Measurements from ENCODE around the gene HIC2. TPM values are rescaled to one million over a fixed set of nuclear protein-coding genes. Genes with fewer than 3 reads are reported as not detected.
"Not testable (repeated sequence)": the region's sequence is repeated elsewhere in the genome, so short reads cannot be mapped to it uniquely, and the experiment has no call there.

HIC2 gene
- total RNA-seq, 1 donor from 2014 or later, result 43.9 TPM

- not testable (repeated sequence) for DNase-seq (ENCODE audit: low spot score, unreplicated experiment); H3K27me3 Mint-ChIP-seq; H3K27ac Mint-ChIP-seq; H3K4me1 Mint-ChIP-seq (ENCODE audit: low read depth); H3K4me3 Mint-ChIP-seq (ENCODE audit: low read depth); H3K9me3 Mint-ChIP-seq (ENCODE audit: low read depth); H3K36me3 Mint-ChIP-seq (ENCODE audit: insufficient read depth)
Observed at GRCh38 chr22:21499623-21500506, 82.7 kb downstream of the HIC2 start.

Other genes starting within 250 kb of the HIC2 start
- gene RIMBP3B, start 33.6 kb upstream of the HIC2 start, total RNA-seq, result 0.65 and 1.3 TPM in 2 replicates
- 4.1 and 5.1 TPM in 2 replicates for gene TMEM191C, start 50.0 kb downstream of the HIC2 start, total RNA-seq
- 1.2 TPM in 1 of 2 replicates, not detected in the other for gene RIMBP3C, start 134.1 kb downstream of the HIC2 start, total RNA-seq
- gene UBE2L3, start 150.3 kb downstream of the HIC2 start, total RNA-seq, result 64.6 and 67.4 TPM in 2 replicates
- gene YDJC, start 212.7 kb downstream of the HIC2 start, total RNA-seq, result 19.0 and 21.4 TPM in 2 replicates
- gene CCDC116, start 215.4 kb downstream of the HIC2 start, total RNA-seq, result 1.3 and 1.4 TPM in 2 replicates
- gene SDF2L1, start 224.9 kb downstream of the HIC2 start, total RNA-seq, result 27.0 and 28.2 TPM in 2 replicates
- gene PPIL2, start 248.6 kb downstream of the HIC2 start, total RNA-seq, result 46.7 and 49.2 TPM in 2 replicates